Activated naive CD4-positive, alpha-beta T cell treated with anti-CD3 and anti-CD28 coated beads, Interleukin-2, amount 50 U/mL, for 72 hours (primary cell): ENCODE data around the gene TRMT61A. TPM values are rescaled to one million over a fixed set of nuclear protein-coding genes. Genes with fewer than 3 reads are reported as not detected.
"Not testable (repeated sequence)": the region's sequence is repeated elsewhere in the genome, so short reads cannot be mapped to it uniquely, and the experiment has no call there.

Experiments
- ATAC-seq, 2 donors: fragments of 150-1000 bp; cut with Tn5 transposase; 2 replicates each; pipeline ENCODE4 v1.10.0; 2021; ENCODE audit warnings: mild to moderate bottlenecking in 2 of 2, moderate library complexity in 2 of 2
- DNase-seq, 2 donors: peaks; one replicate each; pipeline ENCODE4 v3.0.0; 2021 to 2022; ENCODE audit warnings: low spot score in 2 of 2
- H3K27ac Mint-ChIP-seq, 2 donors: one replicate each; pipeline ENCODE4 v1.8.0; 2022; ENCODE audit warnings: mild to moderate bottlenecking in 2 of 2, mixed read lengths in 2 of 2
- H3K36me3 Mint-ChIP-seq, 2 donors: one replicate each; pipeline ENCODE4 v1.8.0; 2022; ENCODE audit warnings: mixed read lengths in 2 of 2
- H3K9me3 Mint-ChIP-seq, 2 donors: one replicate each; pipeline ENCODE4 v1.8.0; 2022; ENCODE audit warnings: mixed read lengths in 2 of 2
- total RNA-seq, 2 donors: library from RNA; stranded (reverse); gene quantifications; one replicate each; pipeline ENCODE4 v1.2.3, GENCODE V29; 2022

The TRMT61A gene
- total RNA-seq, 2 donors from 2014 or later: 5.6 to 9.2 TPM

GRCh38 chr14:103502877-103503276 is 26.1 kb upstream of the TRMT61A start:
- Mint-ChIP-seq H3K9me3 (no peaks in the 10 kb centered on the region), H3K36me3 (peaks cover 0 to 5% of the 10 kb centered on the region in 2 donors), H3K27ac (peak overlapping the region in 1 of 2 donors; percentile 33)
- ATAC-seq (no peak), DNase-seq (no peak)

GRCh38 chr14:103503296-103503695 is 25.7 kb upstream of the TRMT61A start:
- DNase-seq: no peak
- peaks cover 0 to 5% of the 10 kb centered on the region in 2 donors for H3K36me3 Mint-ChIP-seq
- no peak overlapping the region for H3K27ac Mint-ChIP-seq
- no peak for ATAC-seq
- H3K9me3 Mint-ChIP-seq: no peaks in the 10 kb centered on the region

- Mint-ChIP-seq H3K36me3 (peaks cover 0 to 5% of the 10 kb centered on the region in 2 donors), H3K9me3 (no peaks in the 10 kb centered on the region), H3K27ac (peak overlapping the region; percentile 21 to 92)
- peak in 1 of 2 donors; percentile 13 for ATAC-seq
- DNase-seq: no peak
Observed at GRCh38 chr14:103504991-103505565, 23.9 kb upstream of the TRMT61A start.

- H3K36me3 Mint-ChIP-seq: peaks cover 0 to 4% of the 10 kb centered on the region in 2 donors
- ATAC-seq: no peak
- no peak overlapping the region for H3K27ac Mint-ChIP-seq
- H3K9me3 Mint-ChIP-seq: no peaks in the 10 kb centered on the region
- no peak for DNase-seq
Observed at GRCh38 chr14:103507751-103508150, 21.2 kb upstream of the TRMT61A start.

GRCh38 chr14:103508521-103509329 is 20.3 kb upstream of the TRMT61A start:
- DNase-seq (no peak), ATAC-seq (no peak)
- no peaks in the 10 kb centered on the region for H3K36me3 Mint-ChIP-seq
- no peak overlapping the region for H3K27ac Mint-ChIP-seq
- H3K9me3 Mint-ChIP-seq: no peaks in the 10 kb centered on the region

GRCh38 chr14:103509864-103510723 is 18.9 kb upstream of the TRMT61A start:
- no peaks in the 10 kb centered on the region for H3K9me3 Mint-ChIP-seq
- DNase-seq (no peak), ATAC-seq (no peak)
- H3K27ac Mint-ChIP-seq: no peak overlapping the region
- H3K36me3 Mint-ChIP-seq: no peaks in the 10 kb centered on the region

GRCh38 chr14:103510724-103511693 is 18.0 kb upstream of the TRMT61A start:
- DNase-seq: no peak
- no peaks in the 10 kb centered on the region for H3K36me3 Mint-ChIP-seq

GRCh38 chr14:103512180-103512579 is 16.8 kb upstream of the TRMT61A start:
- not testable (repeated sequence) for ATAC-seq, DNase-seq, H3K9me3 Mint-ChIP-seq, H3K36me3 Mint-ChIP-seq
- H3K27ac Mint-ChIP-seq: peak overlapping the region in 1 of 2 donors; percentile 34

More at GRCh38 chr14:103510724-103511693, 18.0 kb upstream of the TRMT61A start:
- H3K27ac Mint-ChIP-seq: peak overlapping the region; percentile 20 to 44
- ATAC-seq: no peak
- no peaks in the 10 kb centered on the region for H3K9me3 Mint-ChIP-seq

- no peaks in the 10 kb centered on the region for H3K9me3 Mint-ChIP-seq
Observed at GRCh38 chr14:103512701-103513611, 16.0 kb upstream of the TRMT61A start.

GRCh38 chr14:103514596-103515421 is 14.2 kb upstream of the TRMT61A start:
- ATAC-seq (no peak), DNase-seq (peak in 1 of 2 donors; percentile 21)
- H3K27ac Mint-ChIP-seq: no peak overlapping the region
- H3K9me3 Mint-ChIP-seq: no peaks in the 10 kb centered on the region
- no peaks in the 10 kb centered on the region for H3K36me3 Mint-ChIP-seq

More at GRCh38 chr14:103512701-103513611, 16.0 kb upstream of the TRMT61A start:
- H3K27ac Mint-ChIP-seq: peak overlapping the region in 1 of 2 donors; percentile 34
- peak in 1 of 2 donors; percentile 21 for ATAC-seq
- peak in 1 of 2 donors; percentile 40 for DNase-seq
- H3K36me3 Mint-ChIP-seq: no peaks in the 10 kb centered on the region

GRCh38 chr14:103516426-103517173 is 12.4 kb upstream of the TRMT61A start:
- ATAC-seq (no peak), DNase-seq (no peak)
- Mint-ChIP-seq H3K36me3 (no peaks in the 10 kb centered on the region), H3K9me3 (no peaks in the 10 kb centered on the region), H3K27ac (no peak overlapping the region)

- no peak for DNase-seq
- Mint-ChIP-seq H3K36me3 (no peaks in the 10 kb centered on the region), H3K27ac (no peak overlapping the region), H3K9me3 (no peaks in the 10 kb centered on the region)
- ATAC-seq: no peak
Observed at GRCh38 chr14:103517174-103517566, 11.8 kb upstream of the TRMT61A start.

GRCh38 chr14:103517721-103518421 is 11.1 kb upstream of the TRMT61A start:
- Mint-ChIP-seq H3K9me3 (no peaks in the 10 kb centered on the region), H3K27ac (no peak overlapping the region), H3K36me3 (no peaks in the 10 kb centered on the region)
- ATAC-seq (no peak), DNase-seq (no peak)
